Muscle of arm (tissue), 12 donors: ENCODE data around the gene TBC1D2B. TPM values are rescaled to one million over a fixed set of nuclear protein-coding genes. Genes with fewer than 3 reads are reported as not detected.

Experiments
- DNase-seq: peaks from one replicate; pipeline ENCODE4 v3.0.0-alpha.2; 2013
- polyA plus RNA-seq, 12 donors: library from polyadenylated mRNA; unstranded; fragments of 120-200 nt; gene quantifications; one replicate each; pipeline ENCODE4 v1.2.1, GENCODE V29; 2013; ENCODE audit not compliant: insufficient read length in 12 of 12

Gene TBC1D2B
- polyA plus RNA-seq, 12 donors, result 24.3 to 43.2 (median 27.8) TPM; not detected in 1

DNA sequence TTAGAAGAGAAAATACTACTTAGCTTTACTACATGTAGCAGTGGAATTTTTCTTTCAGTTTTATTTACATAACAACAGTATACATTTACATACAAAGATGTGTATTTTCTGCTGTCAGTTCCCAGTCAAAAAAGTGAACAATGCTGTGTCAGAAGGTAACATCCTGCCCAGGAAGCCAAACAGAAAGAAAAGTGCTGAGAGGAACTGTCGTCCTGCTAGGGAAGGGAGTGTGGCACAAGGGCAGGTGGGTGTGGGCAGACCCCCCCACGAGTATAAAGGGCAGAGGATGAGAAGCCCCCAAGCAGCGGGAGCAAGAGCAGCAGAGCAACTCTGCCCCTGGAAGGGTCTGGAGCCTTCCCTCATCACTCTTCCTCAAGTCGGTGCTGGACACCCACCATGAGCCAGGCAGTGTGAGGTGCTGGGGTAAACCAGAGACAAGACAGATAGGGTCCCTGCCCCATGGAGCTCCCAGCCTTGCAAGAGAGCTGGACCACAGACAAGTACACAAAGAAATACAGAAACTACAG is 39.7 kb downstream of the TBC1D2B start:
- DNase-seq, result no peak

DNA sequence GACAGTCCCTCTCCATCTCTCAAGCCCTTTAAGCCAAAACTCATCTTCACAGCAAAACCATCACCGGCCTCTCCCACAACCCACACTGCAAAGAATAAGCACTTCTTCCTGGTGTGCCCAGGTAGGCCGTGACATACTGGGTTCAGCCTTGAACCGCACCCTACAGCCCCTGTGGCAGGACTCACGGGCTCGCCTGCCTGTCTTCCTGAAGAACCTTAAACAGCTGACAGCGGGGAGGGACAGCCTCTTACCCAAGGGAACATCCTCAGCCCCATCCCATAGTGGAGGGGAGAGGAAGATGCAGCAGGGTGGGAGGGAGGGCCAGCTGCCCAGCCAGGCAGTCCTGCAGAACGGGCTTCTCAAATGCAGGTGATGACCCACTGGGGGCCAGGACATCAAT is 40.2 kb downstream of the TBC1D2B start:
- DNase-seq, result no peak

- no peak for DNase-seq
Observed at GRCh38 chr15:78035861-78036476, 41.5 kb downstream of the TBC1D2B start.

- no peak for DNase-seq
Observed at GRCh38 chr15:78035321-78035751, 42.2 kb downstream of the TBC1D2B start.

- no peak for DNase-seq
Observed at GRCh38 chr15:78034495-78035191, 42.9 kb downstream of the TBC1D2B start.

- no peak for DNase-seq
Observed at GRCh38 chr15:78033864-78034263, 43.6 kb downstream of the TBC1D2B start.

GRCh38 chr15:78032671-78033070 is 44.8 kb downstream of the TBC1D2B start:
- DNase-seq, result no peak

DNA sequence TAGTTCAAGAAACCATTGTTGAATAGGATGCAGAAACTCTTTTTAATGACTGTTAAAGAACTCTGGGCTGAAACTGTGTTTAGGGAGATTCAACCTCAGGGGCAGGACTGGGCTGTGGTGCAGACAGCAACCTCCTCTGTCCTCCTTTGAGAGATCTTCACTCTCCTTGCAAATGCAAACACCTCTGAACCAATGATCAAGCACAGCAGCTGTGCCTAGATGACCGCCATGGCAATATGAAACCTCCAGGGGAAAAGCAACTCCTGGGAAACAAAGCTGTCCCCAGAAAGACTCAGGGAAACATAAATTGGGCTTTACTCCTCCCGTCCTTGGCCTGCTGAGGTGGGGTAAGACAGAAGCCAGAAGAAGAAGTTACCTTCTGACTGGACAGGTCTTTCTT is 52.6 kb downstream of the TBC1D2B start:
- DNase-seq, result no peak

DNA sequence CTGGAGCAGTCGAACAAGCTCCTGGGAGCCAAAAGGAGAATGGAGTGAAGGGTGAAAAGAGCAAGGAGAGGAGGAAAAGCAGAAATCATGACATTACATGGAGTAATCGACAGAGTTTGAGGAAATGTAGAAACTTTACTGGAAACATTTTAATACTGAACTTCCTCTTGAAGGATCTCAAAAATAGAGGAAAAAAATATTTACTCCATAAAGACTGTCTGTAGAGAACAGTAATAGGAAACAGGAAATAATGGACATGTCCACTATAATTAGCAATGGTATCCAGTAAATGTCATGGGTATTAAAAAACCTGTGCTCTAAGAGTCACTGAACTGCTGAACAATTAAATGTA is 53.0 kb downstream of the TBC1D2B start:
- DNase-seq, result no peak

DNA sequence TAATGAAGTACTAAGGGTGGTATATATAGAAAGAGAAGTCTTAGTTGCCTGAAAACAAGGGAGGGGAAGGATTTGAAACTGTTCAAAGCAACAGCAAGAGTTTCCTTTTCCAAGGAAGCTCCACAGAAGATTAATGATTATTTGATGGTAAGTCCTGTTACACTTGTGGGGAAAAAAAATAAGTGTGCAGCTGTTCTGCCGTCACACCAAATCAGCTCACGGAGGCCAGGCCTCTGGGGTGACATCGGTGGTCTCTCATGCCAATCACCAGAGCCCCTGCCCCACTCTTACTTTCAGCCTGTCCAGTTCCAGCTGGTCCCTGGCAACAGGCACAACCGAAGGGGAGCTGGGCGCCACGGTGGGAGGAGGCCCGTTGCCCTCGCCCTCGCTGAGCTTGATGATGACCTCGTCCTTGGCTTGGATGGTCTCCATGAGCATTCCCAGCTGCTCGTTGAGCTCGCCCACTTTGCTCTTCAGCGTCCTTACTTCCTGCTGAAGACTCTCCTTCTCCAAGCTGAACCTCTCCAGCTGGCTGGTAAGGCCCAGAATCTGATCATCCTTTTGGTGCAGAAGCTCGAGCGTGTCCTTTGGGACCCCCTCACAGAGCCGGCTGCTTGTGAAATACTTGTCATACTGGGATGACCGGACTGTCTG is 53.5 kb downstream of the TBC1D2B start:
- DNase-seq, result peak; percentile 88

DNA sequence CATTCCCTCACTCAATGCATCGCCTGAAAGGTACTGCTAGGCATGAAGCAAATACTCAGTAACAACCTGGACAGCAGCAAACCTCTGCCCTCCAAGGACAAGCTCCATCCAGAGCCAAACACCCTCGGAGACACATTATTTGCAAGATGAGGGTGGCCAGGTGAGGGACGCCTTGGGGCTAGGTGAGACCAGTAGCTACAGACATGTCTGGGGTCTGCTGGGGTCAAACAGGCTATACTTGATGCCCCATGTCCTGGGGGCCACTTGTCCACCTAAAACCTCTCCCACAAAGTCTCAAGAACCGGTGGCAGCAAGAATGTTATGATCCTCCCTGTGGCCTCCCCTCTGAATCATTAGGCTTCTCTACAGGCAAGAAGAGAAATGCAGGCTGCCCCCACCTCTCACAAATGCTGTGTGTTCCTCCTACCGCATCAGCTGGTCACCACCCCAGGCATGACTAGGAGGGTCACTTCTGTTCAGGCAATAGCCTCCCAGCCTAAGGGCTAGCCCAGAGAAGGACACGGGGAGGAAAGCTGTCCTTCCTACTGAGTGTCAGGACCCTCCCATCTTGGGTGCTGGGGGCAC is 54.3 kb downstream of the TBC1D2B start:
- no peak for DNase-seq

- no peak for DNase-seq
Observed at GRCh38 chr15:78021761-78022160, 55.8 kb downstream of the TBC1D2B start.

DNA sequence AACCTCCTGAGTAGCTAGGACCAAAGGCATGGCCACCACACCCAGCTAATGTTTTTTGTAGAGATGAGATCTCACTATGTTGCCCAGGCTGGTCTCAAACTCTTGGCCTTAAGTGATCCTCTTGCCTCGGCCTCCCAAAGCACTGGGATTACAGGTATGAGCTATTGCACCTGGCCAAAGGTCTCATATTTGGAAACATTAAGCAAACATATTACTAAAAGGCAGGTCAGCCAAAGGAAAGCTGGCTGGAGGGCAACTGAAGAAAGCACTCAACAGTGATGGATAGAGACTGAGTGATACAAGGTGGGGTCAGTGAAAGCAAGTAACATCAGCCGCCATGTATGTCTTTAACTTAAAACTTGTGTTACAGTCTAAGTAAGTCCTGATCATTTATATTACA is 57.5 kb downstream of the TBC1D2B start:
- DNase-seq, result no peak

DNA sequence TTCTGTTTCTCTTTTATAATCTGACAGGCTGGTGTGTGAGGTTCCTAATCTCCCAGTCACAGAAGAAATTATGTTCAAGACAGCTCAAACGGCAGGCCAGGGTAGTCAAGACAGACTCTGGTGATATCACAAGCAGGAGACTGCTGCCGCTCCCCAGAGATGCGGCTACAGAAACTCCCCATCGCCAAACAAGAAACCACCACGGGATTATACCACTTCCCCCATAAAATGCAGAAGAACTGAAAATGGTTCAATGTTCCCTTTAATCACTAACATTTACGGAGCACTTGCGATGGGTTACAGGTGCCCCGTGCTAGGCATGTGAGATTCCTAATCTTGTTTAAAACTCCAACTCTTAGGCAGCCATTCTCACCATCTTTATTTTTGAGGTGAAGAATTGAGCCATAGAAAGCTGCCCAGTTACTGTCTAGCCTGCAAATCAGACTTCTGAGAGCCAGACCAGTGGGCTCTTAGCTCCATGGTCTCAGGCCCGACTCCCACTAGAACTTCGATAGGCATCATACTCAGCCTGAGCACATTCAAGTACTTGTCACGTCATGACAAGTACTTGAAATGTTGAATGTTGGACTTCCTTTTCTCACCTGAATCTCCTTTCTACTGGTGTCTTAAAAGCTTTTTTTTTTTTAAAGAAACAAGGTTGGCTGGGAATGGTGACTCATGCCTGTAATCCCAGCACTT is 58.4 kb downstream of the TBC1D2B start:
- no peak for DNase-seq

DNA sequence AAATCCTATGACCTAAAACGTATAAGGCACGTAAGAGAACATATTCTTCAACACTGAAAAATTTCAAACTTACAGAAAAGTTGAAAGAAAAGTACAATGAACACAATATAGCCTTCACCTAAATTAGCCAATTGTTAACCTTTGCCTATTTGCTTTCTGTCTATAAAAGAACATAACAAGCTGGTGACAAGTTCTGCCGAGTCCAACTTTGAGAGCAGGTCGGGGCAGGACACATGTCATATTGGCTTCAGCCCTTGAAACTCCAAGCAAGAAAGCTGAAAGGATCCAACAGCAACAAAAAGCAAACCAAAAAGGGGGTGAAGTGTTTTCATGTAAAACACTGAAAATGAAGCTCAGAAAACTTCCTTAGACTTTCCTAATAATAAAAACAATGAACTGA is 59.1 kb downstream of the TBC1D2B start:
- DNase-seq, result no peak

DNA sequence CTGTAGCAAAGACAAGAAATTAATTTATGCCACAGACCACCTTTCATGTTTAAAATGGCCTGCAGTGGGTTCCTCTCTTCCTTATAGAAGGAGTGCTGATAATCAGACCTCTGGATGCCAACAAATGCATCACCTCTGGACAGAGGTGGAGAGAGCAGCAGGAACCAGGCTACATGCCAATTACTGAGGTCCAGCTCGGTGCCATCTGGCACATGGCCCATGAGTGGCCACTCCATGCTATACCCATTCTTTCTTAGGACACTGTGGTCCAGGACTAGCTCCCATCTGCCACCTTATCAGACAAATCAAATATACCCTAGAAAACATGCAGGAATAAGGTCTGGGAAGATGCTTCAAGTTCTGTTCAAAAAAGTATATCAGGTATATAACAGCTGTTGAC is 60.7 kb downstream of the TBC1D2B start:
- DNase-seq, result no peak

DNA sequence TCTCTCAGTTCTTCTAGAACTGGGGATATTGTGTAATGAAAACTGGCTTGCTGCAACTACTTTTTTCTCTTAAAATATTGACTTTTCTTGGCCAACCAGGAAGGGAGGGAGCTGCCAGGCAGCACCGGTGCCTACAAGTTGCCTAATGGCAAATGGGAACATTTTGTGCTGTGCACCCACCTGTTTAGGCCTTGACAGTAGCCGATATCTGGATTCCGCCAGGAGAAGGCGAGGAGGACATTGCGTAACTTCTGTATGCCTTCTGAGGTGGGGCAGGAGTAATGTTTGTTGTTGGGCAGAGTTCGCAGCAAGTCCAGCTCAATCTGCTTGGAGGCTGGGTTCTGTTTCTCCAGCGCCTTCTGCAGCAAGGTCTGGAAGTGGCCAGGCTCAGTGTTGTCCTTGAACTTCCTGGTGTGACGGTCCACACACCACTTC is 64.9 kb downstream of the TBC1D2B start:
- no peak for DNase-seq

- DNase-seq, result no peak
Observed at GRCh38 chr15:78010067-78010466, 67.4 kb downstream of the TBC1D2B start.

DNA sequence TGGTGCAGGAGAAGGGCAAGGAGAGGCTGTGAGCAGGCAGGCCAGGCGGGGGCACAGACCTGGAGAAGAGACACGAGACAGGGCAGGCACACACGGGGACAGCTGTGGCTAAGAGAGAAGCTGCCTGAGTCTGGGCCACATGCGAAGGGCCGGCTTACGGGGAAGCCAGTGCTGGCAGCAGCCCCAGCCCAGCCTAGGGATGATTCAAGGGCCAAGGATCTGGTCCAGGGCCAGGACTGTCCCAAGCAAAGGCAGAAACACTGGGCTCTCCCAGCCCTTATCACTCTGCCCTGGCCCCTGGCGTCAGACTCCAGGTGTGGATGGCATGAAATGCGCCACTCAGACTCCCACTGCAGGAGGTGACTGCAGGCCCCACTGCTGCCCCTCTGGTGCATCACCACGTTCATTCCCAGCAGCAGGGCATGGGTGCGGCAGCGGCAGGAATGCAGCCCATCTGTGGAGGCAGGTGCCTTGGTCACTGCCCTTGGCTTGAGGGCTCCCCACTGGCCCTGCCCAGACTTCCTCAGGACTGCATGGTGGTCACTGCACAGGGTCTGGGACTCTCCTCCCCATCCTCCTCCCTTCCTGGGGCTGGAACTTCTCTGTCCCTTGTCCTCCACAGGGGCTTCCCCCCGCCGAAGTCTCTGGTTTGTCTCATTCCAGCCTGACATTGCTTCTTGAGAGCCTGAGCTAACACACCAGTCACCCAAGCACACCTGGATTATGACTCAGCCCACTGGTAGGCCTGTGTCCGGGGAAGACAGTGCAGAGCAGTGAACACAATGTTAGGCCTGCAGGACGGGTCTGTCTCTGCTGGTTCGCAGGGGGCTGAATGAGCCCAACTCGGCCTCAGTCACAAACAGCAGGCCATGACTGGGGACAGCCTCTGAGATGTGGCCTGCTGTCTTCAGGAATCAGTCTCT is 69.3 kb downstream of the TBC1D2B start:
- no peak for DNase-seq

- DNase-seq, result no peak
Observed at GRCh38 chr15:78007211-78007931, 70.1 kb downstream of the TBC1D2B start.
